ENCODE results near the gene WWOX. TPM values are rescaled to one million over a fixed set of nuclear protein-coding genes. Genes with fewer than 3 reads are reported as not detected.
A peak's percentile ranks its signal among the peaks of the same experiment; 100 is the strongest.

Gene WWOX
- total and polyA plus RNA-seq, 2 of the 13 experiments (the other 11 are each of a cell fraction or from before 2014, with no cell fraction given), result 9.1 to 37.4 TPM

GRCh38 chr16:78591682-78592103 is 492.2 kb downstream of the WWOX start (continued):
- TF ChIP-seq, protein P1, sequence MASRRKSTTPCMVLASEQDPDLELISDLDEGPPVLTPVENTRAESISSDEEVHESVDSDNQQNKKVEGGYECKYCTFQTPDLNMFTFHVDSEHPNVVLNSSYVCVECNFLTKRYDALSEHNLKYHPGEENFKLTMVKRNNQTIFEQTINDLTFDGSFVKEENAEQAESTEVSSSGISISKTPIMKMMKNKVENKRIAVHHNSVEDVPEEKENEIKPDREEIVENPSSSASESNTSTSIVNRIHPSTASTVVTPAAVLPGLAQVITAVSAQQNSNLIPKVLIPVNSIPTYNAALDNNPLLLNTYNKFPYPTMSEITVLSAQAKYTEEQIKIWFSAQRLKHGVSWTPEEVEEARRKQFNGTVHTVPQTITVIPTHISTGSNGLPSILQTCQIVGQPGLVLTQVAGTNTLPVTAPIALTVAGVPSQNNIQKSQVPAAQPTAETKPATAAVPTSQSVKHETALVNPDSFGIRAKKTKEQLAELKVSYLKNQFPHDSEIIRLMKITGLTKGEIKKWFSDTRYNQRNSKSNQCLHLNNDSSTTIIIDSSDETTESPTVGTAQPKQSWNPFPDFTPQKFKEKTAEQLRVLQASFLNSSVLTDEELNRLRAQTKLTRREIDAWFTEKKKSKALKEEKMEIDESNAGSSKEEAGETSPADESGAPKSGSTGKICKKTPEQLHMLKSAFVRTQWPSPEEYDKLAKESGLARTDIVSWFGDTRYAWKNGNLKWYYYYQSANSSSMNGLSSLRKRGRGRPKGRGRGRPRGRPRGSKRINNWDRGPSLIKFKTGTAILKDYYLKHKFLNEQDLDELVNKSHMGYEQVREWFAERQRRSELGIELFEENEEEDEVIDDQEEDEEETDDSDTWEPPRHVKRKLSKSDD (CRISPR knock-in tag; IDR thresholded peaks at IDR 0.05; ENCODE audit: low read depth), result peak; percentile 81; the same call in 1 of the 2 replicates
- TF ChIP-seq ZSCAN9 (CRISPR knock-in tag; IDR thresholded peaks at IDR 0.05; ENCODE audit: borderline replicate concordance), result no peak
- 0 out of 2 replicates have a peak, but pooled peaks have one; percentile 26 for TF ChIP-seq ISL2 (CRISPR knock-in tag; IDR thresholded peaks at IDR 0.05)
- no peak for TF ChIP-seq CTCF (CRISPR knock-in tag; IDR thresholded peaks at IDR 0.05)
- TF ChIP-seq ZBTB39 (CRISPR knock-in tag; IDR thresholded peaks at IDR 0.05), result no peak
- no peak for TF ChIP-seq ZNF703 (CRISPR knock-in tag; IDR thresholded peaks at IDR 0.05; ENCODE audit: borderline replicate concordance)
- no peak for TF ChIP-seq ZBTB40 (IDR thresholded peaks at IDR 0.05)
- TF ChIP-seq ZBTB40 (CRISPR knock-in tag; IDR thresholded peaks at IDR 0.05), result no peak
- TF ChIP-seq KAT2B (IDR thresholded peaks at IDR 0.05; ENCODE audit: borderline replicate concordance, low read depth, low read length), result peak; percentile 94
- TF ChIP-seq SALL1 (CRISPR knock-in tag; IDR thresholded peaks at IDR 0.05), result peak; percentile 43; the same call in 1 of the 2 replicates
- no peak for TF ChIP-seq ZNF790 (CRISPR knock-in tag; IDR thresholded peaks at IDR 0.05; ENCODE audit: borderline replicate concordance)
- TF ChIP-seq HDAC6 (IDR thresholded peaks at IDR 0.05; ENCODE audit: low read depth, low read length), result no peak
- TF ChIP-seq CEBPG (CRISPR knock-in tag; IDR thresholded peaks at IDR 0.05), result peak; percentile 45
- TF ChIP-seq ZNF264 (CRISPR knock-in tag; IDR thresholded peaks at IDR 0.05), result 0 out of 2 replicates have a peak, but pooled peaks have one; percentile 28
- TF ChIP-seq NCOA2 (CRISPR knock-in tag; IDR thresholded peaks at IDR 0.05), result 0 out of 2 replicates have a peak, but pooled peaks have one; percentile 28
